Cortex of kidney (tissue), 1 donor: ENCODE data around the gene CD248.
"Not testable (repeated sequence)": the region's sequence is repeated elsewhere in the genome, so short reads cannot be mapped to it uniquely, and the experiment has no call there.

Experiments used
- DNase-seq: peaks from one replicate; lab custom pipeline; 2025; lab: John Stamatoyannopoulos, UW

Gene CD248

DNA sequence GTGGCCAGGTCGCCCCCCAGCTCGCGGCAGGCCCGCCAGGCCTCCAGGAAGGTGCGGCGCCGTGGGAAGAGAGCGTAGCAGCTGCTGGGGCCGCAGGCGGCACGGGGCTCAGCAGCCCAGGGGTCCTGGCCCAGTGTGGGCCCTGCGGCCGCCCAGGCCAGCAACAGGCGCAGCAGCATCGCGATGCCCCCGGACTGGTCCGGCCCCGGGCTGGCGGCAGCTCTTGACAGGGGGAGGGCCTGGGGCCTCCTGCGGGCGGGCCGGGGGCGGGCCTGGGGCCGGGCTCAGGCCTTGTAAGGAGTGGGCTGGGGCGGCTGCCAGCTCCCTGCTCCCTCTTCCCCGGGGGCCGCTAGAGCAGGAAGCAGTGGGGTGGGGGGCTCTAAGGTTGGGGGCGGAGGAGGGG, at the start of gene CD248:
TSS of gene CD248 (minus strand) at position 196 of the 403 bp plus-strand sequence. CDS start at position 179, 17 bp downstream.
- DNase-seq, result no peak

GRCh38 chr11:66365711-66366619, 49.1 kb upstream of the CD248 start:
- DNase-seq, result no peak

- no peak for DNase-seq
Observed at GRCh38 chr11:66365166-66365565, 48.3 kb upstream of the CD248 start.

DNA sequence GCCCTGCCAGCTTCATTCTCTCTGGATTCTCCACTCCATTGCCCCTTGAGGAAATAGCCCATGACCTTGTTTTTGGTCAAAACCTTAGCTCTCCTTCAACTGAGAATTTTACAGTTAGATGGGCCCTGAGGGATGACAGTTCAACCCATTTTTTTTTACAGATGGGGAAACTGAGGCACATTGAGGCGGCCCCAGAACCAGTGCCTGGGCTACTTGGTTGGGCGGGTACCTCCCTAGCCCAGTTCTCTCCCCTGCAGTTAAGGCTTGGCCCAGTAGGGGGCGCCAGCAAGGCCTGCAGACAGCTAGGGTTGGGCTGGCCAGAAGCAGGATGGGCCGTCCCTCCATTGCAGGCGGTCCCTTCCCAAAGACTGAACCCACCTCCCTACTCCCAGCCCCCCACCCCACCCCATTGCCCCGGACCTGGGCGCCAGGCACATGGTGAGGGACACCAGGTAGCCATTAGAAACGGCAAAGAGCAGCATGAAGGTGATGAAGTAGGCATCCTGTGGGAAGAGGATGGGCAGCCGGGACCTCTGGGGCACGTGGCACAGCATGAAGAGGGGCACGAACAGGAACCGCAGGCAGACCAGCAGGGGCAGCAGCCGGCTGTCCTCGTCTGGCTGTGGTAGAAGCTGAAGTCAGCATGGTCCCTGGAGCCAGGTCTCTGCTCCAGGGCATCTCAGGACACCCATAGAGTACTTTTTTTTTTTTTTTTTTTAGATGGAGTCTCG, 47.1 kb upstream of the CD248 start:
- no peak for DNase-seq

- no peak for DNase-seq
Observed at GRCh38 chr11:66363187-66363601, 46.4 kb upstream of the CD248 start.

- no peak for DNase-seq
Observed at GRCh38 chr11:66362481-66363147, 45.8 kb upstream of the CD248 start.

DNA sequence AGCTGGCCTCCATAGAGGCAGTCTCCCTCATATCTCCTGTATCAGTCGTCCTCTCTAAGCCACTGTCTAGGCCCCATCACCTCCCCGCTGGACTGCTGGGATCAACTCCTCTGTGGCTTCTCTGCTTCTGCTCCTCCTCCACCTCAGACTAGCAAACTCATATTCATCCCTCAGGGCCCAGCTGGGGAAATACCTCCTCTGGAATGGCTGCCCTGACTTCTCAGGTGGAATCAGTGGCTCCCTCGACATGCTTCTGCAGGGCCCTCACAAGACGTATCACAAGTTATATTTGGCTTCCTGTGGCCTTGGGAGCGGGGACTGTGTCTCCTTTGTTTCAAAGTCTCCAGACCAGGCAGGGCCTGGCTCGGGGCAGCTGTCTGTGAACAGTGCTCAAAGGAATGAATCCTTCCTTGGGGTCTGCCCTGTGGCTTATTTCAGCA, 44.7 kb upstream of the CD248 start:
- no peak for DNase-seq

GRCh38 chr11:66360406-66361073, 43.7 kb upstream of the CD248 start:
- no peak for DNase-seq

DNA sequence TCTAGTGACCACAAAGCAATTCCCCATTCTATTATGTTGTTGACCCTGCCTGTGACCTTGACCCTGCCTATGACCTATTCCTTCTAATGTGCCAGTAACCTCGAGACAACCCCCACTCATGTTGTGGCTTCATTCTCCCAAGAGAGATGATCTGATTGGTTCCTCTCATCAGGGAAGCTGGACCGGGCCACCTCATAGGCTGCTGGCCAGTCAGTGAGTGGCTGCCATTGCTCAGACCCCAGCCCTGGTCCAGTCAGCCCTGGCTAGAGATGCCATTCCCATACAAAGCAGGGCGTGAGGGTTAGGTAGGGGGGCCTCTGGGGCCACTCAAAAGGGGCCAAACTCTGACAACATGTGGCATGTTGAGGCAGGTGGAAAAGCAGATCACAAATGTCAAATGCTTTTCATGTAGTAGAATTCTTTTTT, 42.8 kb upstream of the CD248 start:
- DNase-seq, result no peak

- not testable (repeated sequence) for DNase-seq
Observed at GRCh38 chr11:66350560-66351235, 33.9 kb upstream of the CD248 start.

- DNase-seq, result no peak
Observed at GRCh38 chr11:66349084-66349386, 32.2 kb upstream of the CD248 start.

DNA sequence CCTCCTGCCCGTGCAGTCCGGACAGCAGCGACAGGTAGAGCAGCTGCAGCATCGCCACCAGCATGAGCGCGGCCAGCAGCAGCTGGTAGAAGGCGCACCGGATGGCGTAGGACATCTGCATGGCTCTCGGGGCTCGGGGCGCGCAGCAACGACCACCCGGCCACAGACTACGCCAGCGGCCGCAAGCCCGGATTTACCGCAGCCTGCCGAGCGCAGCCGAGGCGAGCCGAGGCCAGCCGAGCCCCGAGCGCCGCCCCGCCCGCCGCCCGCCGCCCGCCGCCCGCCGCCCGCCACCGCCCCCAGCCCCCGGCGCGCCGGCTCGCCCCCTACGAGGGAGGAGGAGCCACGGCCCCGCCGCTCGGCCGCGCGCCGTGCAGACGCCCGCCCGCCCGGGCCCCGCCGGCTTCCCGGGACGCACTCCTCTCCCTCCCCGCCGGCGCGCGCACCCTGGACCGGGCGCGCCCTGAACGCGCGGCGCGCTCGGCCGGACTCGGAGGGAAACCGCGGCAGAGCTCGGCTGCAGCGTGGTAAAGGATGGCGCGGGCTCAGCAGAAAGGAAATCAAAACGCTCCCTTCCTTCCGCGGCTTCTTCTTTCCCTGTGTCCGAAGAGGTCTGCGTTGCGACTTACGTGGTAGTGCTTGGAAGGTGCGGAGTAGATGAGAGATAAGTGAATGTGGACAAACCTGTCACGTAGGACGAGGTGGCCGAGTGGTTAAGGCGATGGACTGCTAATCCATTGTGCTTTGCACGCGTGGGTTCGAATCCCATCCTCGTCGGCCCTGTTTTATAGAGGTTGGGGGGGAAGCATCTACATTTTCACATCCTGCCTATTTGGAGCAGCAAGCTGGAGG, 30.8 kb upstream of the CD248 start, which contains the start of gene B4GAT1:
TSS of gene B4GAT1 (minus strand) at position 205 of the 852 bp plus-strand sequence. CDS start at position 121, 84 bp downstream.
- DNase-seq, result no peak

DNA sequence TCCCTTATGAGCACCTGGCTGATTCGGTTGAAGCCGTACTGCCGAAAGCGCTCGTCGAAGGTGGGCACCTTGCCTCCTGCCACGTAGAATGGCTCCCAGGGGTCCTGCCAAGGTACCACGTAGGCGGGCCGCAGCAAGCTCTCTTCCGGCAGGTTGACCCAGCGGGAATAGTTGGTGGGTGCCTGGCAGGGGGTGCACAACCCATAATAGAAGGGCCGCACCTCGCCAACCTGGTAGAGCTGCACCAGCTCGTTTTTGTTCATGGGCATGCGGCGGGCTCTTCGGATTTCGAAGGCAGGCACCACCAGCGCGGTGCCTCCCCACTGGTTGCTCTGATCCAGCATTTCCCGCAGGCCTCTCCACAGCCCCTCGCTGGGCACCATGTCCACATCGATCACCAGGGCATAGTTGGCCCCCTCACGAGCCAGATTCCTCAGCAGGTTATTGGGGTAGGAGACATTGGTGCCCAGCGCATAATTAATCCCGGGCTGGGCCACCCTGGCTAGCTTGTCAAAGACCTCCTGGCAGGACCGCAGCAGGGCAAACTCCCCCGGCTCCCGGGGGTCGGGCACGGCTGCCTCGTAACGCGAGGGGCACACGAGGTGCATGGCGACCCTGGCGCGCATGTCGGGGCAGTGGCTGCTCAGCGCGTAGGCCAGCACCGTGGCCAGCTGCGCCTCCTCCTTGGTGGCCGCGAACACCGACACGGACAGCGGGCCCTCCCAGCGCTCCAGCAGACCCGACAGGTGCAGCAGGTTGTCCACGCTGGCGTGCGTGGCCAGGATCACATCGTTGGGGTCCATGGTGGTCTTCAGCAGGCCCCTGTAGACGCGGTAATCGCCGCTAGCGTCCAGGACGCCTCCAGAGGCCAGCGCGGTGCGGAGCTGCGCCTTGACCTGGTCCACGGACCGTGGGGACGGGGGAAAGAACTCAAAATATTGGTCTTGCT, 29.9 kb upstream of the CD248 start:
- no peak for DNase-seq

DNA sequence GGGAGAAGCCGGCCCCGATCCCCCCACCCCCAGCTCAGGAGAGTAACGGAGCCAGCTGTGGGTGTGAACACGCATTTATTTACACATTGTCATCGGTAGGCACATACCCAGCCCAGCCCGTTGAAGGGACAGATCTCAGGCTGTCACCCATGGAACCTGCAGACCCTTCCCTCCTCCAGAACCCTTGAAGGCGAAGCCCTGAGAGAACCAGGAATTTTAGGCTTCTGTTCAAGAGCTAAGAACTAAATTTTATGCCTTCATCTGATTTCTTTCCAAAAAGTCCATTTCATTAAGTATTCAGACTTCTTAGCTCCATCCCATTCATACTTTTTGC, 28.4 kb upstream of the CD248 start:
- DNase-seq, result no peak

DNA sequence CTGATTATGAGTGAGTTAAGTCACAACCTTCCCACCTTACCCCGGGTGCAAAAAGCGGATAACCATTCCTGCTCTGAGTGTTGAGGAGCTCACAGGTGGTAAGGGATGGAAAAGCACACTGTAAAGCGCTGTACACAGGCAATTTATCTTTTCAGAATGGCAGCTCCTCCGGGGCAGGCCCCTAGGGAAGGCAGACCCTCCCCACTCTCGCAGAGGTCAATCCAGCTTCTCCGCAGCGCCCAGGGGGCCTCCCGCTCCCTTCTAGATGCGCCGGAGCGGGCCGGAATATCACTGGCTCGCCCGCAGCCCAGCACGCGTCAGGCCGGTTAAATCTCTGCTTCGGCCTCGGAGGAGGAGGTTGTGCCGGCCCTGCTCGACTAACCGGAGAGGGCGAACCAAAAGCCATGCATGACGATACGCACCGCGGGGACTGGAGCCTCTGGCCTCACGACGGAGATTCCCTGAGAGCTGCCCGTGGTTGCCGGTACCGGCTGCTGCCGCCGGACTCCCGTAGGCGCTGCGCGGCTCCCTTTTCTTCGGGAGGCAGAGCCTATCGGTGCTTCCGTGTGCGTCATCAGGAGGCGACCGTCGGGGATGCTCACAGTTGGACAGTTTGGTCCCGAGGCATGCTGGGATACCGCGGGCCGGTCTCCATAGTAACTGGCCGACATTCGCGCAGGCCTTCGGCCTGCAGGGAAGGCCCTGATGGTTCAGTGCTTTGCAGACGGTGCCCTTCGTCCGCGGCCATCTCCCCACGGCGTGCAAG, 27.9 kb upstream of the CD248 start, which contains the start of gene BRMS1:
TSS of gene BRMS1 (minus strand) at position 555 of the 766 bp plus-strand sequence. CDS start 2,870 bp downstream, outside the sequence.
- DNase-seq, result no peak

DNA sequence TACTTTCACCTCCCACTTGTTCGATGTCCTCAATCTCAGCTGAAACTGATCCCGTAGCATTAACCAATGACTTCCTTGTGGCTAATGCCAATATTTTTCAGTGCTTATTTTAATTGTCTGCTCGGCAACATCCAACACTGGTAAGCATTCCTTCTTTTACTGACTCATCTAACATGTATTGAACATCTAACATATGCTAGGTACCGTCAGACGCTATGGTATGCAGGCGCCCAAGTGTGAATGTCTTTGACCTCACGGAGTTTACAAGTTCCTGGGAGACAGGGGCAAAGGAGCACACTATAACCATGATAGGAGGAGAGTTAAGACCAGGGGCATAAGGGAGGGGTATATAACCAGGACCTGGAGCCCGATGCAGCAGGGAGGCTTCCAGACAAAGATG, 26.3 kb upstream of the CD248 start:
- DNase-seq, result no peak

DNA sequence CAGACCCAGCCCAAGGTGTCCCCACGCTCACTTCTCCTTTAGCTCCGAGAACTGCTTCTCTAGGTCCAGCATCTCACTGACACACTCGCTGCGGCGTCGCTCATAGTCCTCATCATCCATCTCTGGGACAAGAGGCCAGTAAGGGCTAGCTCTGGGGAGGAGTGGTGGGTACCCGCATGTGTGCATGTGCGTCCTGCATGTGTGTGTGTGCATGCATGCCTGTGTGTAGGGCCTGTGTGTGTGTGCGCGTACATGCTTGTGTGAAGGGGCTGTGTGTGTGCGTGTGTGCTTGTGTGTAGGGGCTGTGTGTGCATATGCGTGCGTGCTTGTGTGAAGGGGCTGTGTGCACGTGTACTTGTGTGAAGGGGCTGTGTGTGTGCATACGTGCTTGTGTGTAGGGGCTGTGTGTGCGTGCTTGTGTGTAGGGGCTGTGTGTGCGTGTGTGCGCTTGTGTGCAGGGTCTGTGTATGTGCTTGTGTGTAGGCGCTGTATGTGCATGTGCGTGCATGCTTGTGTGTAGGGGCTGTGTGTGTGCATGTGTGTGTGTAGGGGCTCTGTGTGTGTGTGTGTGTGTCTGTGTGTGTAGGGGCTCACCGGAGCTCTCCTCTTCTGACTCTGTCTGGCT, 24.8 kb upstream of the CD248 start:
- no peak for DNase-seq
